ENCODE data around the gene IPMK.
"Not testable (repeated sequence)": the region's sequence is repeated elsewhere in the genome, so short reads cannot be mapped to it uniquely, and the experiment has no call there.

IPMK gene

GRCh38 chr10:58220769-58221451 is 46.8 kb downstream of the IPMK start:
- no peak for DNase-seq (ENCODE audit: low spot score)

GRCh38 chr10:58219875-58220274 is 47.8 kb downstream of the IPMK start:
- DNase-seq (ENCODE audit: low spot score), result no peak

GRCh38 chr10:58217612-58218011 is 50.1 kb downstream of the IPMK start:
- no peak for DNase-seq (ENCODE audit: low spot score)

- DNase-seq (ENCODE audit: low spot score), result no peak
Observed at GRCh38 chr10:58212622-58213021, 55.1 kb downstream of the IPMK start.

- no peak for DNase-seq (ENCODE audit: low spot score)
Observed at GRCh38 chr10:58210160-58210559, 57.5 kb downstream of the IPMK start.

- peak; percentile 25 for DNase-seq (ENCODE audit: low spot score)
Observed at GRCh38 chr10:58209669-58210068, 58.0 kb downstream of the IPMK start.

- DNase-seq (ENCODE audit: low spot score), result no peak
Observed at GRCh38 chr10:58206251-58206650, 61.4 kb downstream of the IPMK start.

GRCh38 chr10:58201704-58202103 is 66.0 kb downstream of the IPMK start:
- DNase-seq (ENCODE audit: low spot score), result no peak

- no peak for DNase-seq (ENCODE audit: low spot score)
Observed at GRCh38 chr10:58189269-58189668, 78.4 kb downstream of the IPMK start.

GRCh38 chr10:58184120-58184670 is 83.5 kb downstream of the IPMK start:
- no peak for DNase-seq (ENCODE audit: low spot score)

- DNase-seq (ENCODE audit: low spot score), result peak; percentile 7
Observed at GRCh38 chr10:58180666-58181065, 87.0 kb downstream of the IPMK start.

- peak; percentile 15 for DNase-seq (ENCODE audit: low spot score)
Observed at GRCh38 chr10:58179238-58179637, 88.5 kb downstream of the IPMK start.

- no peak for DNase-seq (ENCODE audit: low spot score)
Observed at GRCh38 chr10:58178811-58179210, 88.9 kb downstream of the IPMK start.

- peak; percentile 47 for DNase-seq (ENCODE audit: low spot score)
Observed at GRCh38 chr10:58177362-58177947, 90.2 kb downstream of the IPMK start.

GRCh38 chr10:58175990-58176900 is 91.4 kb downstream of the IPMK start:
- peak; percentile 11 for DNase-seq (ENCODE audit: low spot score)

- no peak for DNase-seq (ENCODE audit: low spot score)
Observed at GRCh38 chr10:58174831-58175230, 92.9 kb downstream of the IPMK start.

GRCh38 chr10:58173391-58173790 is 94.3 kb downstream of the IPMK start:
- DNase-seq (ENCODE audit: low spot score), result no peak

GRCh38 chr10:58171146-58171545 is 96.5 kb downstream of the IPMK start:
- DNase-seq (ENCODE audit: low spot score), result no peak

- no peak for DNase-seq (ENCODE audit: low spot score)
Observed at GRCh38 chr10:58164517-58164916, 103.2 kb downstream of the IPMK start.

- DNase-seq (ENCODE audit: low spot score), result no peak
Observed at GRCh38 chr10:58158806-58159205, 108.9 kb downstream of the IPMK start.

- peak; percentile 31 for DNase-seq (ENCODE audit: low spot score)
Observed at GRCh38 chr10:58157076-58157766, 110.5 kb downstream of the IPMK start.

GRCh38 chr10:58155941-58156340 is 111.8 kb downstream of the IPMK start:
- DNase-seq (ENCODE audit: low spot score), result not testable (repeated sequence)

Measured in kidney tubule cell (primary cell).